T-helper 1 cell treated with Interleukin-12 subunit alpha and Interleukin-12 subunit beta and Interleukin-4 antibody, amounts not matched to agents 30 ng/mL and 1 ng/mL, for 36 hours (primary cell): ENCODE data around the gene MAMDC4. TPM values are rescaled to one million over a fixed set of nuclear protein-coding genes. Genes with fewer than 3 reads are reported as not detected.

Source experiments
- intact Hi-C: fragments of 100-400 bp; cut with micrococcal nuclease; formaldehyde crosslinking; loops from one replicate; pipeline ENCODE4 v1.15.1; 2024
- total RNA-seq: library from RNA; stranded (reverse); gene quantifications from 2 replicates; pipeline ENCODE4 v1.2.3, GENCODE V29; 2022

The MAMDC4 gene
- total RNA-seq, 1 donor from 2014 or later: 21.5 TPM

GRCh38 chr9:136838314-136839228, 13.6 kb upstream of the MAMDC4 start:
- intact Hi-C loops: no loop called here

DNA sequence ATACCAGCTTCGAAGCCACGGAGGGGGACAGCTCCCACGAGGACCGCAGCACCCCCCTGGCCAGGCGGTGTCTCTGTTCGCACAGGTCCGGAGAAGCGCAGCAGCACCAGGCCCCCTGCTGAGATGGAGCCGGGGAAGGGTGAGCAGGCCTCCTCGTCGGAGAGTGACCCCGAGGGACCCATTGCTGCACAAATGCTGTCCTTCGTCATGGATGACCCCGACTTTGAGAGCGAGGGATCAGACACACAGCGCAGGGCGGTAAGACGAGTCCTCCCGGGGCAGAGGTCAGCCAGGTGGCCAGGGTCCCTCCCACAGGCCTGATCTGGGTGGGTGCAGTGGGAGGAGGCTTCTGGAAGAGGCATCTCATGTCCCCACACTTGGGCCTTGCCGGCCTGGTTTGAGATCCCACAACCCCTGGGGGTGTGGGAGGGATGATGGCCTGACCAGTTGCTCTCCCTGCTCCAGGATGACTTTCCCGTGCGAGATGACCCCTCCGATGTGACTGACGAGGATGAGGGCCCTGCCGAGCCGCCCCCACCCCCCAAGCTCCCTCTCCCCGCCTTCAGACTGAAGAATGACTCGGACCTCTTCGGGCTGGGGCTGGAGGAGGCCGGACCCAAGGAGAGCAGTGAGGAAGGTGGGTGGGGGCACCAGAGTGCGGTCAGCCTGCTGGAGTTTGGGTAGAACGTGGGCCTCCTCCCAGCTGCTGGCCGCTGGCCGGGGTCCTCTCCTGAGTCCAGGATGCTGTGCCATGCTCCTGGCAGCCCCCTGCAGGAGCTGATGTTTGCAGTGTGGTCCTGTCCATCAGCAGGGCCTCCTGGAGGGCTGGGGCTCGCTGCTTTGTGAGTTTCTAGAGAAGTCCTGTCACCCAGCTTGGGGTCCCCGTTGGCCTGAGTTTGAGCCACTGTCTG, 12.7 kb upstream of the MAMDC4 start:
- intact Hi-C loops: loop anchor here (10.0 kb wide), 1 partner anchor 315 kb away; no protein-coding TSS in a partner anchor

DNA sequence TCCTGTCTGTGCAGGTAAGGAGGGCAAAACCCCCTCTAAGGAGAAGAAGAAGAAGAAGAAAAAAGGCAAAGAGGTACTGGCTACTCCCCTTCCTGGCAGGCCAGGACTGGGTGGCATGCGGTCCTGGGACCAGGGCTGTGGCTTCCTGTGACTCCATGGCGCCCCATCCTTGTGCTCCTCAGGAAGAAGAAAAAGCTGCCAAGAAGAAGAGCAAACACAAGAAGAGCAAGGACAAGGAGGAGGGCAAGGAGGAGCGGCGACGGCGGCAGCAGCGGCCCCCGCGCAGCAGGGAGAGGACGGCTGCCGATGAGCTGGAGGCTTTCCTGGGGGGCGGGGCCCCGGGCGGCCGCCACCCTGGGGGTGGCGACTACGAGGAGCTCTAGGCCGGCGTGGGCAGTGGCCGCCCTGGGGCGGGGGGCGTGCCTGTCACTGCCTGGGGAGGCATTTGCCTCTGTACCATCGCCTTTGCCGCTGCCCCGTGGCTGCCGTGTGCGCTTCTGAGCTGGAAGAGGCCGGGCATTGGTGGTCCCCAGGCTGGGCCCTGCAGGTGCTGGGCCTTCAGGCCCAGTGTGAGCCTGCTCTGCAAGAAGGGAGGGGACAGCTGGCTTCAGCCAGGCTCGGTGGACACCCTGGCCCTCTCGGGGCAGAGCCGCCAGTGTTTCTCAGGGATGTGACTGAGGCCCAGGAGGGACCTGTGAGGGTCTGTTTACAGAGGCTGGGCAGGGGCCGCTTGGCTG, 11.8 kb upstream of the MAMDC4 start:
- intact Hi-C loops: loop anchor here (10.0 kb wide), 1 partner anchor 314 kb away; no protein-coding TSS in a partner anchor

DNA sequence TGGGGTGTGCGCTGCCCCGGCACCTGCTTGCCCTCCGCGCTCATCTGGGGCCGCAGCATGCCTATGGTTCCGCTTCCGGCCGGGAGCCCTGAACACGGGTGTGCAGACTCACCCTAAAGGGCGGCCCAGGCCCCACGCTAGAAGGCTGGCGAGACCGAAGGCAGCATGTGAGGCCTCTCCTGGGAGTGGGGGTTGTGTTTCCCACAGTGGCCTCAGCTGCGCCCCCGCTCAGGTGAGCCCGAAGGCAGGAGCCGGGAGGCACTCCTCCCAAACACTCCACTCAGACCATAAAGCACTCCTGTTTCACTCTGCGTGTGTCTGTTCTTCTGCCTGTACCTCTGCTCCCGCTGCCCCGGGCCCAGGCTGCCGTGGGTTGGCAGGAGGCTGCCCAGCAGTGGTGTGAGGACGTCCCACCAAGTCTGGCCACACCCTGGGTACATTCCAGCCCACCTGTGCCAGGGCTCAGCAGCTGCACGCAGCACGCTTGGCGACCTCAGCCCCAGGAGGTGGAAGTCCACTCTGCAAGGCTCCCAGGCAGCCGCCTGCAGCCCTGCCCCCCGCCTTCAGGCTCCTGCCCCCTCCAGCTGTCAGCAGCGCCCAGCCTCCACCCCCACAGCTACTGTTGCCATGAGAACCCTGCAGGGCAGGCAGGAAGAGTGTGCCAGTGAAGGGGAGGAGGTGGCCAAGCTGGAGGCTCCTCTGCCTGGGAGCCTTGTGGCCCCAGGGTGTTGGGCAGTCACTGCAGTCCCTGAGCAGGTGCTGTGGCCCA, 11.1 kb upstream of the MAMDC4 start:
- intact Hi-C loops: loop anchor here (10.0 kb wide), 1 partner anchor 314 kb away; no protein-coding TSS in a partner anchor

GRCh38 chr9:136841646-136842379, 10.3 kb upstream of the MAMDC4 start:
- intact Hi-C loops: loop anchor here (1.0 to 10.0 kb wide), 6 partner anchors 41 to 313 kb away; no protein-coding TSS in a partner anchor

DNA sequence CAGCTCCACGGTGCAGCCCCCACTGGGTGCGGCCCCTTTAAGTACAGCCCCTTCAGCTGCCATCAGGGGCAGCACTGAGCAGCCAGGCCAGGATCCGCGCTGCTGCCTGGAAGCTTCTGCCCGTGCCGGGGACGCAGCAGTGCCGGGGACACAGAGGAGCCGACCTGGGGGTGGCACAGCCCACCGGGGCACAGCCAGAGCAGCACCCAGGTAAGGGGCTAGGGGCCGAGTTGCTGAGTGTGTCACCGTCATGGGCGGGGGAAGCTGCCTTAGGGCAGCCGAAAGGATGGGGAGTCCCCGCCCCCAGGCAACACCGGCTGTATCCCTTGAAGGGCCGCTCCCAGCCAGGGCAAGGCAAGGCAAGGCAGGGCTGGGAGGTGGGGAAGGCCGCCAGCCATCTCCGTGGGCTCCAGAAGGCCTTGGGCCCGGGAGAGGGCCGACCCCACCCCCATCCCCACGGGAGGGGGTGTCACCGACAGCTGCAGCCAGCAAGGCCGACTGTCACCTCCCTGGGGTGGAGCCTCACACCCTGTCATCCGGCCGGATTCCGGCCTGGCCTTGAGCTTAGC, 9.7 kb upstream of the MAMDC4 start, which contains the start of gene AJM1:
Gene AJM1, plus strand, starts transcription at position 99 of the 569 bp plus-strand sequence. CDS start 1,937 bp downstream, outside the sequence.
- intact Hi-C loops: loop anchor here (1.0 to 10.0 kb wide), 6 partner anchors 42 to 312 kb away; no protein-coding TSS in a partner anchor

DNA sequence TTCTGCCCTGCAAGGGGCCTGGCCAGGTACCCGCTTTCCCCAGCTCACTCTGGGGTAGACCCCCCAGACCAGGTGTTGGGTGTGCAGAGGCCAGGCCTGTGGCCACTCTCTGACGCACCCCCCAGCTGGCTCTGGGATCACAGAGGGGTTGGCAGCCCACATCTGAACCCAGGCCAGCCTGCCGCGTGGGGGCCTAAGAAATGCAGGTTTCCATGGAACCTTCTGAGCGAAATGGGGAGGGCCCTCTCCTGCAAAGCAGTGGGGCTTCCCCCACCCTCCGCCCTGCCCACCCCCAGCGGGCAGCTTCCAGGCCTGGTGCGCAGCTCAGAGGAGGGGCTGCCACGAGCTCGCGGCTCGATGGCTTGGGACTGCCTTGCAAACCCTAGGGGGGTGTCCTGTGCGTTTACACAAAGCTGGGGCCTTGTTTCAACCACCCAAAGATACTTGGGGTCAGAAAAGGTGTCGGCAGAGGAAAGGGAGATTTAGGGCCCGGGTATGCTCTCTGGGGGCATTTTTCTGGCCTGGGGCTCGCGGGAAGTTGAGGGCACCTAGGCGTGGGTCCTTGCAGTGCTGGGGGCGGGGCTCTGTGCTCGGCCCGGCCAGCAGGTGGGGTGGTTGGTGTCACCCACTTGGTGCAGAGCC, 8.9 kb upstream of the MAMDC4 start:
- intact Hi-C loops: loop anchor here (2.0 to 10.0 kb wide), 3 partner anchors 42 to 312 kb away; no protein-coding TSS in a partner anchor

DNA sequence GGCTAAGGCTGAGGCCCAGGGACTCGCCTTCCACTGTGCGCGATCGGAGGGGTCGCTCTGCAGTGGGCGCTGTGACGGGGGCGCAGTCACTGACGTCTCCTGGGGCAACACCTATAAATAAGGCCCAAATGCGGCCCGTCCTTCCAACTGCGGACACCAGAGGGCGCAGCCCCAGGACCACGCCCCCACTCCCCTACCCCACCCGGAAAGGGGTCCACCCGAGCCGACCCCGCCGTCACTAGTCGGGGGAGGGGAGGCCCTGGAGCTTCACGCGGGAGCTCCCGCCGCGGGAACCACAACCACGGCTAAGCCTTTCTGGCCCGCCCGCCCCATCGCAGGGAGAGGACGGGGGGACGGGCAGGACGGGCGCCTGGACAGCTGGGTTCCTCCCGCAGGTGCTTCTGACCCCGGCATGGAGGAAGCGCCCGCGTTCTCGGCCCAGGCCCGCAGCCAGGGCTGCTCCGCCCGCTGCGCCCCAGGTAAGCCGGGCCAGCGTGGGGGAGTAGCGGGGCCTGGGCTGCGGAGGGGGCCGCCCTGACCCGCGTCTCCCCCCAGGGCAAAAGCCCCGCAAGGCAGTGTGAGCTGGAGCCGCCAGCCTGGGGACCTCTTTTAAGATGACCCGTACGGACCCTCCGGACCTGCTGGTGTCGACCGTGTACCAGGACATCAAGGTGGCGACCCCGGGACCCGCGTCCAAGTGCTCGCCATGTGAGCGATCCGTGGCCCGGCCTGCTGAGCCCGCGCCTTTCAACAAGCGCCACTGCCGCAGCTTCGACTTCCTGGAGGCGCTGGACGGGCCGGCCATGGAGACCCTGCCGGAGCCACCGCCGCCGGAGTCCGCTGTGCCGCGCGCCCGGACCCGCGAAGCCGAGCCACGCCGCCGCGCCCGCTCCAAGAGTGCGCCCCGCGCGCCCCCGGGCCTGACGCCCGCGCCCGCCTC, 8.1 kb upstream of the MAMDC4 start:
- intact Hi-C loops: loop anchor here (2.0 to 10.0 kb wide), 3 partner anchors 43 to 311 kb away; no protein-coding TSS in a partner anchor

GRCh38 chr9:136844761-136845464, 7.2 kb upstream of the MAMDC4 start:
- intact Hi-C loops: loop anchor here (5.0 to 10.0 kb wide), 4 partner anchors 202 to 482 kb away; partner anchors contain the start of genes NPDC1 and TUBB4B

DNA sequence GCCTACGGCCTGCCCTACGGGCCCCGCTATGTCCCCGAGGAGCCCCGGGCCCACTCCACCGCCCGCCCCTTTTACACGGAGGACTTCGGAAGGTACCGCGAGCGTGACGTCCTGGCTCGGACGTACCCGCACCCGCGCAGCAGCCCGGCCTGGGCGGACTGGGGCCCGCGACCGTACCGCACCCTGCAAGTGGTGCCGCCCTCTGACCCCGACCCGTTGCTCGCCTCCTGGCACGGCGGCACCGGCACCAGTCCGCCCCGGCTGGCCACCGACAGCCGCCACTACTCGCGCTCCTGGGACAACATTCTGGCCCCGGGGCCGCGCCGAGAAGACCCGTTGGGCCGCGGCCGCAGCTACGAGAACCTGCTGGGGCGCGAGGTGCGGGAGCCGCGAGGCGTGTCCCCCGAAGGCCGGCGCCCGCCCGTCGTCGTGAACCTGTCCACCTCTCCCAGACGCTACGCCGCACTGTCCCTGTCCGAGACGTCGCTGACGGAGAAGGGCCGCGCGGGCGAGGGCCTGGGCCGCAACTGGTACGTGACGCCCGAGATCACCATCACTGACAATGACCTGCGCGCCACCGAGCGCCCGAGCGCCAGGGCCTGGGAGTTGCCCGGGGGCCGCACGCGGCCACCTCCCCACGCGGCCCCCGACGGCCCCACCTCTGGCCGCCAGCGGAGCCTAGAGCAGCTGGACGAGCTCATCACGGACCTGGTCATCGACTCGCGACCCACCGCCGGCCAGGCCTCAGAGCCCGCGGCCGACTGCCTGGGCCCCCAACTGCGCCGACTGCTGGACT, 6.5 kb upstream of the MAMDC4 start:
- intact Hi-C loops: loop anchor here (5.0 to 10.0 kb wide), 4 partner anchors 202 to 482 kb away; partner anchors contain the start of genes NPDC1 and TUBB4B

DNA sequence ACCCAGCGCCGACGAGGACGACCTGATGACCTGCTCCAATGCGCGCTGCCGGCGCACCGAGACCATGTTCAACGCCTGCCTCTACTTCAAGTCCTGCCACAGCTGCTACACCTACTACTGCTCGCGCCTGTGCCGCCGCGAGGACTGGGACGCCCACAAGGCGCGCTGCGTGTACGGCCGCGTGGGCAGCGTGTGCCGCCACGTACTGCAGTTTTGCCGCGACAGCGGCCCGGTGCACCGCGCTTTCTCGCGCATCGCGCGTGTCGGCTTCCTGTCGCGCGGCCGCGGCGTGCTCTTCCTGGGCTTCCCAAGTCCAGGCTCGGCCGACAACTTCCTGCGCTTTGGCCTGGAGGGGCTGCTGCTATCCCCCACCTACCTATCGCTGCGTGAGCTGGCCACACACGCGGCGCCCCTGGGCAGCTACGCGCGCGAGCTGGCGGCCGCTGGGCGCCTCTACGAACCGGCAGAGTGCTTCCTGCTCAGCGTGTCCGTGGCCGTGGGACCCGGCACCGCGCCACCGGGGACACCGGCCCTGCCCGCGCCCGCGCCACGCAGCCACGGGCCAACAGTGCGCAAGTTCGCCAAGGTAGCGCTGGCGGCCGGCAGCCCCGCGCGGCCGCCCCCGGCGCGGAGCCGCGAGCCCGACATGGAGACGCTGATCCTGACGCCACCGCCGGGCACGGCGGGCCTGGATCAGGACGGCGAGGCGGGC, 5.6 kb upstream of the MAMDC4 start:
- intact Hi-C loops: loop anchor here (5.0 to 10.0 kb wide), 4 partner anchors 201 to 481 kb away; partner anchors contain the start of genes NPDC1 and TUBB4B

DNA sequence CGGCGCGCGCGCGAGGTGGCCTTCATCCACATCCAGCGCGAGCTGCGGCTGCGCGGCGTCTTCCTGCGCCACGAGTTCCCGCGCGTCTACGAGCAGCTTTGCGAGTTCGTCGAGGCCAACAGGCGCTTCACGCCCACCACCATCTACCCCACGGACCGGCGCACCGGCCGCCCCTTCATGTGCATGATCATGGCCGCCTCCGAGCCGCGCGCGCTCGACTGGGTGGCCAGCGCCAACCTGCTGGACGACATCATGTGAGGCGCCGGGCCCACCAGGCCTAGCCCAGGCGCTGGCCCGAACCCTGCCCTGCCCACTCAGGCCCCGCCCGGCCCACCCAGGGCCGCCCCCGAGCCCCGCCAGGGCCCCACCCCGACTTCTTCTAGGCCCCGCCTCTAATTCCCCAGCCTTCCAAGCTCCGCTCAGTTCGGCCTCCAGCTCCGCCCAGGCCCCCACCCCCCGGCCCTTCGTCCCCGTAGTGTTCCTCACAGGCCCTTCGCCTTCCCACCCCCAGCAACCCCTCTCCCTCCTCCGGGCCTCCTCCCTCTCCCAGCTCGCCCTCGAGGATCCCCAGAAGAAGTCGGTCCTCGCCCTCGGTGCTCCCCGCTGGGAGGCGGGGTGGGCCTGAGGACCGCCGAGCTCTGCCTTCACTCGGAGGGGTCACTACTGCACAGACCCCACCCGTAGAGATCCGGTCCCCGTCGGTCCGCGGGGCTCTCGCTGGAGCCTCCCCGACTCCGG, 4.9 kb upstream of the MAMDC4 start:
- intact Hi-C loops: loop anchor here (5.0 to 10.0 kb wide), 4 partner anchors 200 to 480 kb away; partner anchors contain the start of genes NPDC1 and TUBB4B

- intact Hi-C loops: loop anchor here (5.0 to 10.0 kb wide), 4 partner anchors 199 to 479 kb away; partner anchors contain the start of genes NPDC1 and TUBB4B
Measured at GRCh38 chr9:136847826-136848392, 4.2 kb upstream of the MAMDC4 start.
